Measurements from ENCODE around the gene EMC7.
"Not testable (repeated sequence)": the region's sequence is repeated elsewhere in the genome, so short reads cannot be mapped to it uniquely, and the experiment has no call there.

Gene EMC7

DNA sequence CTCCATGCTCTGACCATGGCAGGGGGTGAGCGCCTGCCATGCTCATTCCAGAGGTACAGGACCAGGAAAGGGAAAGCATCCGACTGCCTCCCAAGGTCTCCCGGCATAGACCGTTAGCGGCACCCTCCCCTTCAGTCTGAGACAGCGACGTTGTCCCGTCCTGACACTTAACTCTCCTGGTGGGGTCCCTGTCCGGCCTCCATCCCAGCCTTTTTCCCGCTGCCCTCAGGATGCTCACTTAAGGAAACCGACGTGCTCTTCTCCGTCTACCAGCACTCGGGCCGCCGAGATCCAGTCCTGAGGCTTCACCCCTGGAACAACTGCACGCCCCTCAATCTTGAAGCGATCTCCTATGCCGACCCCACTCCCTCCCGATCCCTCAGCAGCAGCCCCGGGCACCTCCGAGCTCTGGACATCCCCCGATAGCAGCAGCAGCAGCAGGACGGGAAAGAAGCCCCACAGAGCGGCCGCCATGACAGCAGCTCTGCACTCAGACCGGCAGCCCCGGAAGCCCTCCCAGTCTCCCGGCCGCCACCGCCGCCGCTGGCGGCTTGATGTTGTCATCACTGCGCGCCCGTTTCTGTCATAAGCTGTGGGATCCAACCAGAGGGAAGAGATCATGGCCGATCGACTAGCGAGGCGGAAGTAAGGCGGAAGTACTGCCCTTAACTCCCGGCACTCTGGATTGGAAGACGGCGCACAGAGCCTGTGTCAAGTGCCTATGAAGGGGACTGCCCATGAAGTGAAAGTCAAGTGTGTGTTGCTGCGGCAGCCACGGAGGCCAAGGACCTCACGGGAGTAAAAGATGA is at the start of gene EMC7, which contains the start of gene PGBD4:
Gene EMC7 (minus strand): TSS at position 497 of the 809 bp plus-strand sequence. CDS start 23 bp downstream, at position 474.
Gene PGBD4 (plus strand): TSS at position 718 of the 809 bp plus-strand sequence. CDS start 449 bp downstream, outside the sequence.
- peak; percentile 97 to 98 (median 98) for DNase-seq

DNA sequence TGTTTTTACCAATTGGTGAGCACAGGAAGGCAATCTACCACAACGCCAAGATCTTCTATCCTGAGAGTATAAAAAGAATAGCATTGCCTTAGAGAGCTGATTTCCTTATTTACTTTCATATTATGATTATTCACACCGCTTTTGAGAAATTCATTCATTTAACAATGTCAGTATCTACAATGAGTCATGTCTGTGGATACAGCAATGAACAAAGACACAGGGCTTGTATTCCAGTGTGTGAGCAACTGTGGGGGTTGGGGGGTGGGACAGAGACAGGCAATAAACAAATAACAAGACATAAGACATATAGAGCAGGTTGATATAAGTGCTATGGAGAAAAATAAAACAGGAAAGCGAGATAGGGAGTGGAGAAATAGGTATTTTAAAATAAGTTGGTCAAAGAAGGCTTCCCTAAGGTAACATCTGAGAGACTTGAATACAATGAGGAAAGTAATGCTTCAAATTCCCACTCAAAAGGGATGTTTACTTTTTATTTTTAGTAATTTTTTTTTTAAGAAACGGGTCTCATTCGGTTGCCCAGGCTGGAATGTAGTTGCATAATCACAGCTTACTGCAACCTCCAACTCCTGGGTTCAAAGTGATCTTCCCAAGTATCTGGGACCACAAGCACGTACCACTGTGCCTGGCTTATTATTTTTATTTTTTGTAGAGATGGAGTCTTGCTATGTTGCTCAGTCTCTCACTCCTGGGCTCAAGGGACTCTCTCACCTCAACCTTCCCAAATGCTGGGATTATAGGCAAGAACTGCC is 45.9 kb upstream of the EMC7 start:
- no peak for DNase-seq

DNA sequence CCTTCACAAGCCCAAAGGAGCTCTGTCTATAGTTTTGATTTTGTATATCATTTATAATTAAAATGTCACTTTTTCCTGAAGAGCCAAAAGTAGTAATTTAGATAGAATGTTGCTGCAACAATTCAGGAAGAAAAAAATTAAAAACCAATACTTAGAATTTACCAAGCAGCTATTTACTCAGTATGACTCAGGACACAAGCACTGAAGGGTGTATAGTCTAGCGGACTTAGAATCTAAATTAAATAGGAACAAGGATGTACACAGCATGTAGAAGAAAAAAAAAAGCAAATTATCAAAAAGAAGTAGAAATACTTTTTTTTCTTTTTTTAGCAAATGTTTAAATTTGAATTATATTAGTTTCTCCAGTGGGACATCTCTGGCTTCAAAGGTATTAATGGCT is 31.8 kb upstream of the EMC7 start:
- DNase-seq, result no peak

DNA sequence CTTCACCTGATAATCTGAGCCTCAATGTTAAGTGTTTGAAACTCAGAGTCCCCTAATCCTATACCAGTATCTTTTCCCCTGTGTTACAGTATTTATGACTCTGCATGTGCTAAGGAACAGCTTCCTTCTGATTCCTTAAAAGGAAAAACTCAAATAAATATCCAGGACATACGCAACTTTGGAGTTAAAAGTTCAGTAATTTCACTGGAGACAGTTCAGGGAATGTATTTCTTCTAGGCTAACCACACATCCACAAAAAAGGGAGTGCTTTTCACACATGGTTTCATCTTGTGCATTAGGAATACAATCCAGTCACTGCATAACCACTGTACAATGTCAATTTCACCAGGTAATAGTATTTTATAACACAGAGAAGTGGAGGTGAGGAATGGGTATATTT is 31.2 kb upstream of the EMC7 start:
- no peak for DNase-seq

DNA sequence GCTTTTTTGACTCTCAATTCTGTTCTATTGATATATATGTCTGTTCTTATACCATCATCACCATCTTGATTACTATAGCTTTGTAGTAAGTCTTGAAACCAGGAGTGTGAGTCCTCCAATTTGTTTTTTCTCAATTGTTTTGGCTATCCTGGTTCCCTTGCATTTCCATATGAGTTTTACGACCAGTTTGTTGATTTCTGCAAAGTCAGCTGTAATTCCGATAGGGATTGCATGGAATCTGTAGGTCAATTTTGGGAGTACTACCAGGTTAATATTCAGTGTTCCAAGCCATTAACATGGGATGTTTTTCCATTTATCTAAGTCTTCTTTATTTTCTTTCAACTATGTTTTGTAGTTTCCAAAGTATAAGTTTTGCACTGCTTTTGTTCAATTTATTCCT is 27.2 kb upstream of the EMC7 start:
- no peak for DNase-seq

DNA sequence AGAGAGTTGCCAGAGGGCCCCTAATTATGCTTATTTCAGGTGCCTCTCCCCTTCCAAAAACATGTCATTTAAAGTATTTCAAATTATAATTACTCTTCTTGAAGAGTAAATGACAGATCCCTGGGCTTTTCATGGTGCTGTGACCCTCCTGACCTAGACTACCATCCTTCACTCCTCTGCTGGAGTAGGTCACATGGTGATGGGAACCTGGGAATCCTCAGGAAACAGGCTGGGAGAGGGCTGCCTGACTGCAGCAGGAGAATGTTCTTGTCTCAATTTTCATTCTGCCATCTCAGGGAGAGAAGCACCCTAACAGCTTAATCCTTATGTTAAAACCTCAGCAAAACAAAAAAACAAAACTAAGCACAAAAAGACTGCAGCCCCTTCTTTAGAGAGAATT is 24.9 kb upstream of the EMC7 start:
- no peak for DNase-seq

GRCh38 chr15:34125945-34126344 is 24.3 kb upstream of the EMC7 start:
- no peak for DNase-seq

DNA sequence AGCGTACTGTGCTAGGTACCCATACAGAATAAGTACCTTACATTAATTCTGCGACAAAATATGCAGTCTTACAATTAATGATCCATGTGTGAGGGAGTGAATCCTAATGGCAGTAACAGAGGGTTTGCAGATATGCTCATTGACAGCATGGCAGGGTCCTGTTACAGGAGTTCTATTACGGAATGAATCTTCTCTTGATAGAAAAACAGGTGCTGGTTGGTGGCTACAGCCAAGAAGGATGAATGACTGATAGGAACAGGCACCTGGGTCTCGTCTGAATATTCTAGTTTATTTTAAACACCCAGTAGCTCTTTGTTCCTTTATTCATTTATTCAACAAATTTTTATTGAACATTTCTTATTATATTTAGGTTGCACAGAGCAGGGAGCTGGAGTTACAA is 23.0 kb upstream of the EMC7 start:
- no peak for DNase-seq

- no peak for DNase-seq
These were observed 21.1 kb upstream of the EMC7 start for GRCh38 chr15:34122771-34123183.

DNA sequence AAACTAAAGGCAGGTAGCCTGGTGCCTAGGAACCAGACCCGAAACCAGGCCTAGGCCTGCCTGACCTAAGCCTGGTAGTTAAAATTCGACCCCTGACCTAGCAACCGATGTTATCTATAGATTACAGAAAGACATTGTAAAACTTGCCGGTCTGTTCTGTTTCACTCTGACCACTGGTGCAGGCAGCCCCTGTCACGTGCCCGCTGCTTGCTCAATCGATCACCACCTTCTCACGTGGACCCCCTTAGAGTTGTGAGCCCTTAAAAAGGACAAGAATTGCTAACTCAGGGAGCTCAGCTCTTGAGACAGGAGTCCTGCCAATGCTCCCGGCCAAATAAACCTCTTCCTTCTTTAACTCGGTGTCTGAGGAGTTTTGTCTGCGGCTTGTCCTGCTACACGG is 20.1 kb upstream of the EMC7 start:
- DNase-seq, result not testable (repeated sequence)

DNA sequence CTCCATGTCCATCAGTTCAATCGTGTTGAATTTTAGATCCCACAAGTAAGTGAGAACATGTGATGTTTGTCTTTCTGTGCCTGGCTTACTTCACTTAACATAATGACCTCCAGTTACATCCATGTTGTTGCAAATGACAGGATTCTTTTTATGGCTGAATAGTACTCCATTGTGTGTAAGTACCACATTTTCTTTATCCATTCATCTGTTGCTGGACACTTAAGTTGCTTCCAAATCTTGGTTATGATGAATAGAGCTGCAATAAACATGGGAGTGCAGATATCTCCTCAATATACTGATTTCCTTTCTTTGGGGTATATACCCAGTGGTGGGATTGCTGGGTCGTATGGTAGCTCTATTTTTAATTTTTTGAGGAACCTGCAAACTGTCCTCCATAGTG is 18.8 kb upstream of the EMC7 start:
- not testable (repeated sequence) for DNase-seq

GRCh38 chr15:34119291-34119690 is 17.6 kb upstream of the EMC7 start:
- no peak for DNase-seq

GRCh38 chr15:34116620-34117019 is 15.0 kb upstream of the EMC7 start:
- DNase-seq, result no peak

- no peak for DNase-seq
These were observed 13.1 kb upstream of the EMC7 start for GRCh38 chr15:34114739-34115138.

GRCh38 chr15:34114215-34114614 is 12.6 kb upstream of the EMC7 start:
- no peak for DNase-seq

- no peak for DNase-seq
These were observed 9.8 kb upstream of the EMC7 start for GRCh38 chr15:34111488-34111887.

DNA sequence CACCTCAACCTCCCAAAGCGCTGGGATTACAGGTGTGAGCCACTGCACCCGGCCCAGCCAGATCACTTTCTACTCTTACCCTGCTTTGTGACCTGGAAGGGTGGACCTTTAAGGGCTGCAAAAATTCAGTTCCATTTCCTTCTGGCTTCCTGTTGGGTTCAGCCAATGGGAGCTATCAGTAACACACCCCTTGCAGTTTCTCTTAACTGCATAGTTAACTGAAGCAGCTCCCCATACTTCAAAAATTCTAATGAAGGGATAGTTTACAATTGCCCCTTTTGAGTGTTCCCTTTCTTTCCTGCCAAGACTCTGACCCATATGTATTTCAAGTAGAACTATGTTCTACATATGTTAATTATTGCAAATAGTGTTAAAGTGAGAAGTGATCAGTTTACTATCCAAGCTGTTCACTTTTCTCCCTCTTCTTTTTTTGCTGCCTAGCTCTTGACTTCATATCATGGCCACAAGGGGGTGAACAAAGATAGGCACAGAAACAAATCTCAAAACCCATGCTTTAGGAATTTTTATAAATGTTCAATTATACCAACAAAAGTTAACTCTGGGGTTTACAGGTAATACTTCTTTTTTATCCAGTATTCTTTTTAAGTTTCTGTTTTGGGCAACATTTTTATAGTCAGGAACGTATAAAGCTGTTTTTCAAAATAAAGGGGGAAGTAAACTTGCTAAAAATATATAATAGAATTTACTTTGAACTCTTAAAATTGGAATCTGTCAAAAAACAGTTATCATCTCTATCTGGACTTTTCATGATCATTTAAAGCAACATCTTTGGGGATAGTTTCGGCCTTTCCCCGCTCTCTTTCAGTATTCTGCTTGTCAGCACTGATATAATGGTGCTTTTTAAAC is 8.4 kb upstream of the EMC7 start:
- DNase-seq, result no peak

DNA sequence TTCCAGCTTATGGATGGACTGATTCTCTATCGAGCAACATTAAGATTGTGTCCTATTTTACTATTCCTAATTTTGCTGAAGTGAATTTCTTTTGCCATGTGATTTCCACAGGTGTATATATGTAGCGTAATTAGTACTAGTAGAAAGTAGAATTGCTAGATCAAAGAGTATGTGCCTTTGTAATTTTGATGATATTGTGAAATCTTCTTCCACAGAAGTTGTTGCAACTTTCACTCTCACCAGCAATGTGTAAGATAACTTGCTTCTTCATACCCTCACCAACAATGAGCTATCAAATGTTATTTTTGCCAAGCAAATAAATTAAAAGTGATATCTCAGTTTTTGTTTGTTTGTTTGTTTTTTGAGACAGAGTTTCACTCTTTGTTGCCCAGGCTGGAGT is 5.7 kb upstream of the EMC7 start:
- no peak for DNase-seq

DNA sequence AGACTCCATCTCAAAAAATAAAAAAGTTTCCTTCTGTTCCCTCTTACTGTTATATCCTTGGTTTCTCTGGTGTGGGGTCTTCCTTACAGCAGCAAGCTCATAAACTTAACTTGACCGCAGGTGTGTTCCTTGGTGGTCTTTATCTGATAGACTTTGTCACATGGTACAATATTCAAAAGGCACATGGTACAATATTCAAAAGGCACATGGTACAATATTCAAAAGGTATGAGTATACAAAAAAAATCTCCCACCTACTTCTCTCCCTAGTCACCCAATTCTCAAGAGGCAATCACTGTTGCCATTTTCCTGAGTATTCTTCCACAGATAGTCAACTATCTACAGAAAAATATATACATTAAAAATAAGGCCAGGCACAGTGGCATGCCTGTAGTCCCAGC is 4.8 kb upstream of the EMC7 start:
- no peak for DNase-seq

- no peak for DNase-seq
These were observed 688 bp upstream of the EMC7 start for GRCh38 chr15:34102175-34102925.

DNA sequence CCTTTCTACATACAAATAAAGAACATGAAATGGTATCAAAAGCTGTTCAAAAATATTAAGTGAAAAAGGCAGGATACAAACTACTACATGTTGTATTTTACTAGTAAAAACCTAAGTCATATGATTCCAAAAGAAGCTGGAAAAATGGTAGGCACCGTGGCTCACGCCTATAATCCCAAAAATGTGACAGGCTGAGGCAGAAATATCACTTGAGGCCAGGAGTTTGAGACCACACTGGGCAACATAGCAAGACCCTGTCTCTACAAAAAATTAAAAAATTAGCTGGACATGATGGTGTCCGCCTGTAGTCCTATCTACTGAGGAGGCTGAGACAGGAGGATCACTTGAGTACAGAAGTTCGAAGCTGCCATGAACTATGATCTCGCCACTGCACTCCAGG is 1.7 kb downstream of the EMC7 start:
- no peak for DNase-seq

- DNase-seq, result no peak
These were observed 15.9 kb downstream of the EMC7 start for GRCh38 chr15:34085746-34086145.
